Retinal pigment epithelial cell (primary cell): ENCODE measurements around the gene CEP83.

Source experiments
- DNase-seq: peaks from one replicate; pipeline ENCODE4 v3.0.0-alpha.2; 2010; ENCODE audit warnings: low read depth
- H3K4me3 ChIP-seq: 2 replicates; pipeline ENCODE4 v1.5.1; 2011; ENCODE audit warnings: mild to moderate bottlenecking, low read length, control low read depth, moderate library complexity
- CTCF ChIP-seq: conservative IDR thresholded peaks from 2 replicates; pipeline ENCODE4 v1.5.1; 2011; ENCODE audit warnings: low read depth, low read length, control low read depth, inconsistent platforms

The CEP83 gene

GRCh38 chr12:94377599-94377998, 82.1 kb downstream of the CEP83 start:
- no peak for DNase-seq

GRCh38 chr12:94374124-94374523, 85.5 kb downstream of the CEP83 start:
- TF ChIP-seq CTCF: no peak
- no peak overlapping the region for H3K4me3 ChIP-seq
- no peak for DNase-seq

More at GRCh38 chr12:94377599-94377998, 82.1 kb downstream of the CEP83 start:
- no peak overlapping the region for H3K4me3 ChIP-seq
- TF ChIP-seq CTCF: no peak

GRCh38 chr12:94372461-94372860, 87.2 kb downstream of the CEP83 start:
- DNase-seq: no peak
- TF ChIP-seq CTCF: no peak
- H3K4me3 ChIP-seq: no peak overlapping the region

GRCh38 chr12:94362653-94363052, 97.0 kb downstream of the CEP83 start:
- TF ChIP-seq CTCF: no peak
- H3K4me3 ChIP-seq: no peak overlapping the region
- DNase-seq: no peak

- no peak for TF ChIP-seq CTCF
- no peak for DNase-seq
- H3K4me3 ChIP-seq: no peak overlapping the region
Observed at GRCh38 chr12:94359761-94360160, 99.9 kb downstream of the CEP83 start.

GRCh38 chr12:94353130-94353529, 106.5 kb downstream of the CEP83 start:
- no peak for DNase-seq
- TF ChIP-seq CTCF: no peak
- no peak overlapping the region for H3K4me3 ChIP-seq

GRCh38 chr12:94340573-94340972, 119.1 kb downstream of the CEP83 start:
- no peak for TF ChIP-seq CTCF
- no peak for DNase-seq

More at GRCh38 chr12:94340573-94340972, 119.1 kb downstream of the CEP83 start:
- H3K4me3 ChIP-seq: no peak overlapping the region
